GM21390 (cell line): ENCODE data around the gene ZBTB24.

ENCODE experiments used
- ATAC-seq: cut with Tn5 transposase; IDR thresholded peaks from one replicate; pipeline ENCODE4 v1.9.1; 2021; ENCODE audit not compliant: unreplicated experiment

ZBTB24 gene

GRCh38 chr6:109503327-109504224 is 20.6 kb upstream of the ZBTB24 start:
- ATAC-seq = no peak

- no peak for ATAC-seq
Measured at GRCh38 chr6:109498936-109499335, 15.9 kb upstream of the ZBTB24 start.

- ATAC-seq = no peak
Measured at GRCh38 chr6:109498052-109498451, 15.0 kb upstream of the ZBTB24 start.

- ATAC-seq = no peak
Measured at GRCh38 chr6:109496036-109496772, 13.2 kb upstream of the ZBTB24 start.

- ATAC-seq = no peak
Measured at GRCh38 chr6:109493865-109494264, 10.8 kb upstream of the ZBTB24 start.

- no peak for ATAC-seq
Measured at GRCh38 chr6:109491207-109491938, 8.4 kb upstream of the ZBTB24 start.

GRCh38 chr6:109490713-109491112 is 7.7 kb upstream of the ZBTB24 start:
- ATAC-seq = no peak

- ATAC-seq = no peak
Measured at GRCh38 chr6:109488001-109488400, 5.0 kb upstream of the ZBTB24 start.

GRCh38 chr6:109486068-109486467 is 3.0 kb upstream of the ZBTB24 start:
- no peak for ATAC-seq

GRCh38 chr6:109485266-109485935 is 2.4 kb upstream of the ZBTB24 start:
- no peak for ATAC-seq

- ATAC-seq = no peak
Measured at GRCh38 chr6:109484122-109484521, 1.1 kb upstream of the ZBTB24 start.

GRCh38 chr6:109483735-109484057 is 677 bp upstream of the ZBTB24 start:
- no peak for ATAC-seq

GRCh38 chr6:109480993-109481480 is 2.0 kb downstream of the ZBTB24 start:
- no peak for ATAC-seq

GRCh38 chr6:109478841-109479624 is 4.0 kb downstream of the ZBTB24 start:
- ATAC-seq = no peak

GRCh38 chr6:109478222-109478805 is 4.7 kb downstream of the ZBTB24 start:
- ATAC-seq = no peak

- no peak for ATAC-seq
Measured at GRCh38 chr6:109477725-109478124, 5.3 kb downstream of the ZBTB24 start.

GRCh38 chr6:109477184-109477583 is 5.8 kb downstream of the ZBTB24 start:
- no peak for ATAC-seq

- no peak for ATAC-seq
Measured at GRCh38 chr6:109475625-109476024, 7.4 kb downstream of the ZBTB24 start.

- ATAC-seq = no peak
Measured at GRCh38 chr6:109474995-109475394, 8.0 kb downstream of the ZBTB24 start.

GRCh38 chr6:109473120-109473519 is 9.9 kb downstream of the ZBTB24 start:
- no peak for ATAC-seq
